ENCODE data around the gene CD96. TPM values are rescaled to one million over a fixed set of nuclear protein-coding genes. Genes with fewer than 3 reads are reported as not detected.

CD96 gene, protein sequence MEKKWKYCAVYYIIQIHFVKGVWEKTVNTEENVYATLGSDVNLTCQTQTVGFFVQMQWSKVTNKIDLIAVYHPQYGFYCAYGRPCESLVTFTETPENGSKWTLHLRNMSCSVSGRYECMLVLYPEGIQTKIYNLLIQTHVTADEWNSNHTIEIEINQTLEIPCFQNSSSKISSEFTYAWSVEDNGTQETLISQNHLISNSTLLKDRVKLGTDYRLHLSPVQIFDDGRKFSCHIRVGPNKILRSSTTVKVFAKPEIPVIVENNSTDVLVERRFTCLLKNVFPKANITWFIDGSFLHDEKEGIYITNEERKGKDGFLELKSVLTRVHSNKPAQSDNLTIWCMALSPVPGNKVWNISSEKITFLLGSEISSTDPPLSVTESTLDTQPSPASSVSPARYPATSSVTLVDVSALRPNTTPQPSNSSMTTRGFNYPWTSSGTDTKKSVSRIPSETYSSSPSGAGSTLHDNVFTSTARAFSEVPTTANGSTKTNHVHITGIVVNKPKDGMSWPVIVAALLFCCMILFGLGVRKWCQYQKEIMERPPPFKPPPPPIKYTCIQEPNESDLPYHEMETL
- total RNA-seq (125 TPM), polyA plus RNA-seq (100 to 1,000 TPM; 104 to 149 (median 130) TPM)

DNA sequence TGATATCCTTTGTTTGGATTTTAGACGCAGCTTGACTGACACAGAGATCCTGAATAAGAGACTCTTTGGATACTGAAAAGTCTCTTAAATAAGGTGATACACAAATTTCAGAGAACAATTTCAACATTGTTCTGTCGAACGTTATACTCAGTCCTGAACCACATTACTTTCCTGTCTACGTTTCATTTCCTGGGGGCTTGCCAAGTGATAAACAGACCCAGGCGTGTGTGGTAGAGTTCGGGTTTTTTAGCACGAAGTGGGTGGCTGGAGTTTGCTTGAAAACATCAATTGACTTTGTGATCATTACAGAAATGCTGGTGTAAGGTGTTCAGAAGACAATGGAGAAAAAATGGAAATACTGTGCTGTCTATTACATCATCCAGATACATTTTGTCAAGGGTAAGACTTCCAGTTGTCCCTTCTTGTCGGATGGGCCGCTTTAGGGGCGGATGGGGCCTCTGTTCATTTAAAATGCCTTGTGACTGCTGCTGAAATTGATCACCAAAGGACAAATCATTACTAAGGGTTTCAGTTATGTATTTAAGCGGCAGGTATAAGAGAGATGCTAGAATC is at the start of gene CD96:
CD96 (plus strand) TSS at position 287 of the 573 bp plus-strand sequence; CDS start at position 339, 52 bp downstream.
- H3K4me1 Mint-ChIP-seq = peaks cover 50 to 85% (median 67%) of the 10 kb centered on the region in 4 donors
- peak within 1 kb of the TSS in 3 of 4 donors; percentile 94 to 96 (median 95) for H3K4me3 Mint-ChIP-seq
- DNase-seq (peak; percentile 46 to 91 (median 83)), ATAC-seq (ENCODE audit: low read depth in 2 of 2) (peak; percentile 86 to 87)
- Histone ChIP-seq H3K27ac (ENCODE audit: insufficient read depth, low read length, poor library complexity, severe bottlenecking) (peak within 1 kb of the TSS; percentile 88), H3K27me3 (ENCODE audit: control insufficient read depth, insufficient read depth, low read length) (no peaks in the 10 kb centered on the region), H3K4me1 (ENCODE audit: control insufficient read depth, insufficient read depth, low read length, poor library complexity, severe bottlenecking) (peaks cover 81% of the 10 kb centered on the region), H3K36me3 (ENCODE audit: control insufficient read depth, insufficient read depth, low read length) (peaks cover 3% of the 10 kb centered on the region), H3K4me3 (ENCODE audit: low read depth, low read length) (peak within 1 kb of the TSS; percentile 98), H3K9me3 (ENCODE audit: control insufficient read depth in 2 of 2, low read length in 2 of 2) (no peaks in the 10 kb centered on the region)
- peaks cover 9% of the 10 kb centered on the region for H3K36me3 Mint-ChIP-seq
- no peaks in the 10 kb centered on the region for H3K27me3 Mint-ChIP-seq
- peaks cover 0 to 2% (median 0%) of the 10 kb centered on the region in 7 donors for H3K9me3 Mint-ChIP-seq
- H3K27ac Mint-ChIP-seq = peak within 1 kb of the TSS in 2 of 3 donors; percentile 98 to 100

DNA sequence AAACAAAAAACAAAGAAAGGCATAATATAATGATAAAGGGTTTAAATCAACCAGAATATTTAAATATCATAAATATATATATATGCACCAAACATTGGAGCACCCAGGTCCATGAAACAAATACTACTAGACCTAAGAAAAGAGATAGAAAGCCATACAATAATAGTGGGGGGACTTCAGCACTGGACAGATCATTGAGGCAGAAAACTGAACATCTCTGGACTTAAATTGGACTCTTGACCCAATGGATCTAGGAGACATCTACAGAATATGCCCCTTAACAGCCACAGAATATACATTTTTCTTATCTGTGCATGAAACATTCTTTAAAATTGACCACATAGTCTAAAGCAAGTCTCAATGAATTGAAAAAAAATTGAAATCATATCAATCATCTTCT is 48.7 kb upstream of the CD96 start:
- Histone ChIP-seq H3K36me3 (ENCODE audit: control insufficient read depth, insufficient read depth, low read length) (no peaks in the 10 kb centered on the region), H3K4me1 (ENCODE audit: control insufficient read depth, insufficient read depth, low read length, poor library complexity, severe bottlenecking) (no peaks in the 10 kb centered on the region)

DNA sequence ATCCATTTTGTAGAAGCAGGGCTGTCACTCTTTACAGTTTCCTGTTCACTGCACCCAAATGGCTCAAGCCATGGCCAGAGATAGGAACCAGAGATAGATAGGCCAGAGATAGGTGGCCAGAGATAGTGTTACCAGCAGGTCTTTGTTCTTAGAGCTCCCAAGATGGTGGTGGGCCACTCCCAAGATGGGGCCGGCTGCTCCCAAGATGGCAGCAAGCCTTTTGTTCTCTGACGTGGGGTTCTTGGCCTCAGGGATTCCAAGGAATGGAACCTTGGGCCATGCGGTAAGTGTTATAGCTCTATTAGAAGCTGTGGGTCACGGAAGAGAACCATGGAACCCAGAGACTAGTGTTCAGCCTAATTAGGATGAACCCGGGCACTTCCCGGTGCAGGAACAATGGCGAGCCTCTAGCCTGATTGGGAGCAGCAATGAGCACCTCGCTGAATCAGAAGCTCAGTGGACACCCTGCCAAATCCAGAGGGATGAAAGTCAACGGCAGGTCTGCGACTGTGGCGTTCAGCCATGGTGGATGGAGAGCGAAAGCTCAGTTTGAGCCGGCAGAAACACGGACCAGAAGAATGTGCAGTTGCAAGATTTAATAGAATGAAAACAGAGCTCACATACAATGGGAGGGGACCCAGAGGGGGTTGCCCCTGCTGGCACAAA is 45.0 kb upstream of the CD96 start:
- no peak for ATAC-seq (ENCODE audit: low read depth in 2 of 2)
- H3K27ac Mint-ChIP-seq = no peak overlapping the region
- no peaks in the 10 kb centered on the region for H3K9me3 ChIP-seq (ENCODE audit: control insufficient read depth in 2 of 2, low read length in 2 of 2)
- no peak overlapping the region for H3K27ac ChIP-seq (ENCODE audit: insufficient read depth, low read length, poor library complexity, severe bottlenecking)
- no peak for DNase-seq
- H3K27me3 Mint-ChIP-seq = no peaks in the 10 kb centered on the region
- no peak overlapping the region for H3K4me3 ChIP-seq (ENCODE audit: low read depth, low read length)
- H3K4me3 Mint-ChIP-seq = no peak overlapping the region
- H3K36me3 Mint-ChIP-seq = no peaks in the 10 kb centered on the region
- H3K36me3 ChIP-seq (ENCODE audit: control insufficient read depth, insufficient read depth, low read length) = no peaks in the 10 kb centered on the region
- H3K27me3 ChIP-seq (ENCODE audit: control insufficient read depth, insufficient read depth, low read length) = no peaks in the 10 kb centered on the region
- peaks cover 0 to 8% (median 0%) of the 10 kb centered on the region in 4 donors for H3K4me1 Mint-ChIP-seq
- H3K4me1 ChIP-seq (ENCODE audit: control insufficient read depth, insufficient read depth, low read length, poor library complexity, severe bottlenecking) = no peaks in the 10 kb centered on the region
- H3K9me3 Mint-ChIP-seq = peaks cover 0 to 8% (median 0%) of the 10 kb centered on the region in 7 donors

More for the DNA sequence above, 48.7 kb upstream of the CD96 start:
- Histone ChIP-seq H3K27ac (ENCODE audit: insufficient read depth, low read length, poor library complexity, severe bottlenecking) (no peak overlapping the region), H3K27me3 (ENCODE audit: control insufficient read depth, insufficient read depth, low read length) (no peaks in the 10 kb centered on the region), H3K9me3 (ENCODE audit: control insufficient read depth in 2 of 2, low read length in 2 of 2) (no peaks in the 10 kb centered on the region), H3K4me3 (ENCODE audit: low read depth, low read length) (no peak overlapping the region)
- Mint-ChIP-seq H3K9me3 (peaks cover 0 to 8% (median 3%) of the 10 kb centered on the region in 7 donors), H3K4me3 (no peak overlapping the region), H3K27ac (no peak overlapping the region), H3K4me1 (no peaks in the 10 kb centered on the region), H3K36me3 (no peaks in the 10 kb centered on the region), H3K27me3 (peaks cover 4% of the 10 kb centered on the region)
- no peak for DNase-seq
- no peak for ATAC-seq (ENCODE audit: low read depth in 2 of 2)

DNA sequence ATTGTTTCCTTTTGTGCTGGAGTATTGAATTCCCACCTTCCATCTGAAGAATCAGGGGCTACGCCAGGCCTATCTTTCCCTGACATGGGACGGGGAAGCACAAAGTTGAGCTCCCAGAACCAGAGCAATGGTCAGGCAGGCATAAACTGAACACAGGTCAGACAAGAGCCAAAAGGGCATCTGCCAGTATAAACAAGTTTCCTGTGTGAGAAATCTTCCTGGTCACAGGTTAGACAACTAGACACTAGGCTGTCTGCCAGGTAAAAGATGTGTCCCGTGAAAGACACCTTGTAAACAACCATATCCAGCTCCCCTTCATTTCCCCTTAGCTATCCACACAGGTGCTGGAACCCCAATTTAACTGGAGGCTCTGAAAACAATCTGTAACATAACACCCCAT is 44.0 kb upstream of the CD96 start:
- H3K4me3 ChIP-seq (ENCODE audit: low read depth, low read length) = no peak overlapping the region

DNA sequence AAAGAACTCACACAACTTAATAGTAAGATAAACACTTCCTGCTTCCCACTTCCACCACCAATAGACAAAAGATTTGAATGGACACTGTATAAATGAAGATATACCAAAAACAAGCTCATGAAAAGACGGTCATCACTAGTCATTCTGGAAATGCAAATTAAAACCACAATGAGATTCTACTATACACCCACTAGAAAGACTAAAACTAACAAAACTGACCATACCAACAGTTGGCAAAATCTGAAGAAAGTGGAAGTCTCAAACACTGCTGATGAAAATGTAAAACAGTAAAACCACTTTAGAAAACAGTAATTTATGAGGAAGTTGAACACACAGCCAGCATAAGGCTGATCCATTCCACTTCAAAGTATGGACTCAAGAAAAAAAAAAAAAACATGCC is 35.6 kb upstream of the CD96 start:
- ATAC-seq (ENCODE audit: low read depth in 2 of 2) = no peak

More for the DNA sequence above, 44.0 kb upstream of the CD96 start:
- no peaks in the 10 kb centered on the region for H3K27me3 Mint-ChIP-seq
- H3K27ac ChIP-seq (ENCODE audit: insufficient read depth, low read length, poor library complexity, severe bottlenecking) = no peak overlapping the region
- ATAC-seq (ENCODE audit: low read depth in 2 of 2) = no peak
- H3K4me1 ChIP-seq (ENCODE audit: control insufficient read depth, insufficient read depth, low read length, poor library complexity, severe bottlenecking) = no peaks in the 10 kb centered on the region
- no peak for DNase-seq
- H3K27ac Mint-ChIP-seq = no peak overlapping the region
- no peak overlapping the region for H3K4me3 Mint-ChIP-seq
- H3K4me1 Mint-ChIP-seq = peaks cover 0 to 8% (median 0%) of the 10 kb centered on the region in 4 donors
- no peaks in the 10 kb centered on the region for H3K36me3 Mint-ChIP-seq
- H3K27me3 ChIP-seq (ENCODE audit: control insufficient read depth, insufficient read depth, low read length) = no peaks in the 10 kb centered on the region
- H3K9me3 Mint-ChIP-seq = peaks cover 0 to 5% (median 0%) of the 10 kb centered on the region in 7 donors
- no peaks in the 10 kb centered on the region for H3K9me3 ChIP-seq (ENCODE audit: control insufficient read depth in 2 of 2, low read length in 2 of 2)
- no peaks in the 10 kb centered on the region for H3K36me3 ChIP-seq (ENCODE audit: control insufficient read depth, insufficient read depth, low read length)

DNA sequence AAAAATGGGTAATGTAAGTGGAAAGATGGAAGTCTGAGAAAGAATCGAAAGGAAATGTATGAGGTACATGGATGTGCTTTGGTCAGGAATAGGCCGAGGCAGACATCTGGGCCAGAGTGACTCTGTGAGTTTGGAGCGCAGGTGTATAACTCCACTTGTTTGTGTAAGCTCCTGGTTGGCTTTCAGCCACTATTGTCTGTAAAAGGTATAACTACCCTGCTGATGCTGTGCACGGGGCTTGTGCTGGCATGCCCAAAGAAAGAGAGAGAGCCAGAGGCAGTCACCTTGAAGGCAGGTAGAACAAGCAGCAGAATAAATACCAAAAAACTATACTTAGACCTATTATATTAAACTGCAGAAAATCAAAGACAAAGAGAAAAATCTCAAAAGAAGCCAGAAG is 32.7 kb upstream of the CD96 start:
- Histone ChIP-seq H3K36me3 (ENCODE audit: control insufficient read depth, insufficient read depth, low read length) (no peaks in the 10 kb centered on the region), H3K4me1 (ENCODE audit: control insufficient read depth, insufficient read depth, low read length, poor library complexity, severe bottlenecking) (no peaks in the 10 kb centered on the region), H3K4me3 (ENCODE audit: low read depth, low read length) (no peak overlapping the region), H3K27me3 (ENCODE audit: control insufficient read depth, insufficient read depth, low read length) (no peaks in the 10 kb centered on the region), H3K9me3 (ENCODE audit: control insufficient read depth in 2 of 2, low read length in 2 of 2) (no peaks in the 10 kb centered on the region), H3K27ac (ENCODE audit: insufficient read depth, low read length, poor library complexity, severe bottlenecking) (no peak overlapping the region)
- peaks cover 0 to 1% (median 0%) of the 10 kb centered on the region in 7 donors for H3K9me3 Mint-ChIP-seq
- H3K4me3 Mint-ChIP-seq = no peak overlapping the region
- H3K27me3 Mint-ChIP-seq = no peaks in the 10 kb centered on the region
- peaks cover 0 to 8% (median 2%) of the 10 kb centered on the region in 4 donors for H3K4me1 Mint-ChIP-seq
- no peaks in the 10 kb centered on the region for H3K36me3 Mint-ChIP-seq
- DNase-seq = no peak
- ATAC-seq (ENCODE audit: low read depth in 2 of 2) = no peak
- no peak overlapping the region for H3K27ac Mint-ChIP-seq

More for the DNA sequence above, 35.6 kb upstream of the CD96 start:
- H3K27ac Mint-ChIP-seq = no peak overlapping the region
- H3K36me3 Mint-ChIP-seq = no peaks in the 10 kb centered on the region
- H3K4me1 ChIP-seq (ENCODE audit: control insufficient read depth, insufficient read depth, low read length, poor library complexity, severe bottlenecking) = no peaks in the 10 kb centered on the region
- H3K27me3 Mint-ChIP-seq = no peaks in the 10 kb centered on the region
- H3K9me3 ChIP-seq (ENCODE audit: control insufficient read depth in 2 of 2, low read length in 2 of 2) = no peaks in the 10 kb centered on the region
- no peak overlapping the region for H3K4me3 Mint-ChIP-seq
- H3K27ac ChIP-seq (ENCODE audit: insufficient read depth, low read length, poor library complexity, severe bottlenecking) = no peak overlapping the region
- no peaks in the 10 kb centered on the region for H3K36me3 ChIP-seq (ENCODE audit: control insufficient read depth, insufficient read depth, low read length)
- no peaks in the 10 kb centered on the region for H3K27me3 ChIP-seq (ENCODE audit: control insufficient read depth, insufficient read depth, low read length)
- no peak overlapping the region for H3K4me3 ChIP-seq (ENCODE audit: low read depth, low read length)
- peaks cover 0 to 4% (median 0%) of the 10 kb centered on the region in 7 donors for H3K9me3 Mint-ChIP-seq
- H3K4me1 Mint-ChIP-seq = peaks cover 0 to 4% (median 2%) of the 10 kb centered on the region in 4 donors
- no peak for DNase-seq

DNA sequence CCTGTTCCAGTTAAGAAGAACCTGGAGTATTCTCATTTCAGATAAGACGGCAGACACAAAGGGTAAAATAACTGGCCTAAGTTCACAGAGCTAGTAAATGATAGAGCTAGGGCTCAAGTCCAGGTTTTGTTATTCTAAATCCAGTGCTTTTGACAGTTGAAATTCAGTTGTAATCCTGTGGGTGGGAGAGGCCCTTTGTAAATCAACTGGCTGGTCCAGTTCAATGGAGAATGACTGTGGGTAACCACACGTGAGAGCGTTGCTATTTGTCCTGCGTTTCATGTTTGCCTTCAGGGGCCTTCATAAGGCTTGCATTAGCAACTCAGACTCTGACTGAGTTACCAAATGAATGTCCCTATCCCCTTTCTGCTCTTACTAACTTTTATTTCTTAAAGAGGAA is 24.2 kb upstream of the CD96 start:
- H3K36me3 ChIP-seq (ENCODE audit: control insufficient read depth, insufficient read depth, low read length) = no peaks in the 10 kb centered on the region
- Mint-ChIP-seq H3K27me3 (peaks cover 5% of the 10 kb centered on the region), H3K4me1 (no peaks in the 10 kb centered on the region), H3K27ac (no peak overlapping the region), H3K9me3 (peaks cover 0 to 2% (median 0%) of the 10 kb centered on the region in 7 donors), H3K36me3 (no peaks in the 10 kb centered on the region), H3K4me3 (no peak overlapping the region)
- H3K4me1 ChIP-seq (ENCODE audit: control insufficient read depth, insufficient read depth, low read length, poor library complexity, severe bottlenecking) = no peaks in the 10 kb centered on the region
- no peak for ATAC-seq (ENCODE audit: low read depth in 2 of 2)
- H3K27me3 ChIP-seq (ENCODE audit: control insufficient read depth, insufficient read depth, low read length) = no peaks in the 10 kb centered on the region
- H3K4me3 ChIP-seq (ENCODE audit: low read depth, low read length) = no peak overlapping the region
- DNase-seq = no peak
- no peaks in the 10 kb centered on the region for H3K9me3 ChIP-seq (ENCODE audit: control insufficient read depth in 2 of 2, low read length in 2 of 2)
- no peak overlapping the region for H3K27ac ChIP-seq (ENCODE audit: insufficient read depth, low read length, poor library complexity, severe bottlenecking)

Measured in CD4-positive, CD25-positive, alpha-beta regulatory T cell (primary cell).